ENCODE results near the gene ANGPTL8. TPM values are rescaled to one million over a fixed set of nuclear protein-coding genes. Genes with fewer than 3 reads are reported as not detected.

Gene ANGPTL8
- total and polyA plus RNA-seq, 2 of the 13 experiments (the other 11 are each of a cell fraction or from before 2014, with no cell fraction given), result 27.3 to 243 TPM

- TF ChIP-seq ETS1 (CRISPR knock-in tag; IDR thresholded peaks at IDR 0.05), result no peak
- TF ChIP-seq ZFP1 (CRISPR knock-in tag; IDR thresholded peaks at IDR 0.05), result no peak
- TF ChIP-seq LCORL (IDR thresholded peaks at IDR 0.05), result no peak
- TF ChIP-seq LCORL (CRISPR knock-in tag; IDR thresholded peaks at IDR 0.05), result peak; percentile 68
- TF ChIP-seq, protein P1, sequence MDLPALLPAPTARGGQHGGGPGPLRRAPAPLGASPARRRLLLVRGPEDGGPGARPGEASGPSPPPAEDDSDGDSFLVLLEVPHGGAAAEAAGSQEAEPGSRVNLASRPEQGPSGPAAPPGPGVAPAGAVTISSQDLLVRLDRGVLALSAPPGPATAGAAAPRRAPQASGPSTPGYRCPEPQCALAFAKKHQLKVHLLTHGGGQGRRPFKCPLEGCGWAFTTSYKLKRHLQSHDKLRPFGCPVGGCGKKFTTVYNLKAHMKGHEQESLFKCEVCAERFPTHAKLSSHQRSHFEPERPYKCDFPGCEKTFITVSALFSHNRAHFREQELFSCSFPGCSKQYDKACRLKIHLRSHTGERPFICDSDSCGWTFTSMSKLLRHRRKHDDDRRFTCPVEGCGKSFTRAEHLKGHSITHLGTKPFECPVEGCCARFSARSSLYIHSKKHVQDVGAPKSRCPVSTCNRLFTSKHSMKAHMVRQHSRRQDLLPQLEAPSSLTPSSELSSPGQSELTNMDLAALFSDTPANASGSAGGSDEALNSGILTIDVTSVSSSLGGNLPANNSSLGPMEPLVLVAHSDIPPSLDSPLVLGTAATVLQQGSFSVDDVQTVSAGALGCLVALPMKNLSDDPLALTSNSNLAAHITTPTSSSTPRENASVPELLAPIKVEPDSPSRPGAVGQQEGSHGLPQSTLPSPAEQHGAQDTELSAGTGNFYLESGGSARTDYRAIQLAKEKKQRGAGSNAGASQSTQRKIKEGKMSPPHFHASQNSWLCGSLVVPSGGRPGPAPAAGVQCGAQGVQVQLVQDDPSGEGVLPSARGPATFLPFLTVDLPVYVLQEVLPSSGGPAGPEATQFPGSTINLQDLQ (CRISPR knock-in tag; IDR thresholded peaks at IDR 0.05), result no peak
- TF ChIP-seq GZF1 (CRISPR knock-in tag; IDR thresholded peaks at IDR 0.05), result no peak
- TF ChIP-seq E2F1 (CRISPR knock-in tag; IDR thresholded peaks at IDR 0.05), result no peak
- TF ChIP-seq THAP11 (CRISPR knock-in tag; IDR thresholded peaks at IDR 0.05), result peak; percentile 36; the same call in 1 of the 2 replicates
- 0 out of 2 replicates have a peak, but pooled peaks have one; percentile 27 for TF ChIP-seq HOXD1 (CRISPR knock-in tag; IDR thresholded peaks at IDR 0.05)
- no peak for TF ChIP-seq HNF4G (IDR thresholded peaks at IDR 0.05; ENCODE audit: borderline replicate concordance, low read depth, low read length)
- TF ChIP-seq HNF4G (CRISPR knock-in tag; IDR thresholded peaks at IDR 0.05; ENCODE audit: borderline replicate concordance, low read depth), result no peak
- no peak for TF ChIP-seq KLF9 (CRISPR knock-in tag; IDR thresholded peaks at IDR 0.05; ENCODE audit: low read depth)
- no peak for TF ChIP-seq PTBP1 (IDR thresholded peaks at IDR 0.05; ENCODE audit: low read depth, low read length, poor library complexity, severe bottlenecking)
- TF ChIP-seq TAF1 (CRISPR knock-in tag; IDR thresholded peaks at IDR 0.05), result no peak; the same call in 1 of the 2 replicates
- TF ChIP-seq ZBTB43 (CRISPR knock-in tag; conservative IDR thresholded peaks at IDR 0.05), result peak; percentile 49; the same call in 1 of the 2 replicates
- TF ChIP-seq, protein P2, sequence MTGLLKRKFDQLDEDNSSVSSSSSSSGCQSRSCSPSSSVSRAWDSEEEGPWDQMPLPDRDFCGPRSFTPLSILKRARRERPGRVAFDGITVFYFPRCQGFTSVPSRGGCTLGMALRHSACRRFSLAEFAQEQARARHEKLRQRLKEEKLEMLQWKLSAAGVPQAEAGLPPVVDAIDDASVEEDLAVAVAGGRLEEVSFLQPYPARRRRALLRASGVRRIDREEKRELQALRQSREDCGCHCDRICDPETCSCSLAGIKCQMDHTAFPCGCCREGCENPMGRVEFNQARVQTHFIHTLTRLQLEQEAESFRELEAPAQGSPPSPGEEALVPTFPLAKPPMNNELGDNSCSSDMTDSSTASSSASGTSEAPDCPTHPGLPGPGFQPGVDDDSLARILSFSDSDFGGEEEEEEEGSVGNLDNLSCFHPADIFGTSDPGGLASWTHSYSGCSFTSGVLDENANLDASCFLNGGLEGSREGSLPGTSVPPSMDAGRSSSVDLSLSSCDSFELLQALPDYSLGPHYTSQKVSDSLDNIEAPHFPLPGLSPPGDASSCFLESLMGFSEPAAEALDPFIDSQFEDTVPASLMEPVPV (CRISPR knock-in tag; IDR thresholded peaks at IDR 0.05), result peak; percentile 67; the same call in 1 of the 2 replicates
- peak; percentile 81 for TF ChIP-seq AGO2 (optimal IDR thresholded peaks at IDR 0.05; ENCODE audit: low read depth, low read length)
- TF ChIP-seq ZNF737 (CRISPR knock-in tag; IDR thresholded peaks at IDR 0.05; ENCODE audit: borderline replicate concordance), result no peak
- TF ChIP-seq RBM22 (optimal IDR thresholded peaks at IDR 0.05; ENCODE audit: low read length), result peak; percentile 65
- TF ChIP-seq KLF11 (CRISPR knock-in tag; IDR thresholded peaks at IDR 0.05), result no peak
- no peak for TF ChIP-seq NAIF1 (CRISPR knock-in tag; IDR thresholded peaks at IDR 0.05; ENCODE audit: borderline replicate concordance)
Observed at GRCh38 chr19:11242864-11243797, 3.7 kb downstream of the ANGPTL8 start (continued).

All from HepG2 (cell line).